ENCODE results near the gene ZNF304. TPM values are rescaled to one million over a fixed set of nuclear protein-coding genes. Genes with fewer than 3 reads are reported as not detected.

The ZNF304 gene
- total RNA-seq, 2 donors from 2014 or later, result 2.9 to 4.0 TPM

DNA sequence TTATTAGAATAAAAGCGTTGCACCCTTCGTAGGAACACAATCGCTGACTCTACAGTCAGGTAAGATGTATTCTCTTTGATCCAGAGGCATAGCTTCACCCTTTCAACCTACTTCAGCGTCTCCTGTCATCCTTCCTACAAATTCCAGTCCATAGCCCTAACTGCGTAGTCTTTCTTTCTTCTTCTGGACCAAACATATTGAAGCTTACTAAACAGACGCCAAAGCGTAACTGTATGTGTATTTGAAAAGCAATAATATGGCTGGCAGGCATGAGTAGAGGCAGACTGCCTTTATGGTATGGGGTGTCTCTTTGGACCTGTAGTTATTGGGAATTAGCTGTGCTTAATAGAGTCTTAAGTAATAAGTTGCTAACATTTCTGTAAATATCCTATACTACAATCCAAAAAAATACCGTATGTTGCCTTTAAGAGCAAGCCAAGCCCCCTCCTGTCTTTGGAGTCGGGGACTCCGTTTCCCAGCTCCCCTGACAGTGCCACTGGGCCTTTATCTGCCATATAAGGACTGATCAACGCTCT lies 38.2 kb downstream of the ZNF304 start:
- no peaks in the 10 kb centered on the region for H3K9me3 ChIP-seq
- peak overlapping the region; percentile 76 to 87 (median 78) for H3K27ac ChIP-seq
- peaks cover 14% of the 10 kb centered on the region for H3K4me1 ChIP-seq
- no peaks in the 10 kb centered on the region for H3K27me3 ChIP-seq
- intact Hi-C loops (cut with DNase I), result no loop called here
- 51 to 59% methylated on average over 10 to 11 of the region's 11 CpGs for WGBS, 2 donors
- H3K36me3 ChIP-seq (replicated peaks in 1 of 2; ENCODE audit: insufficient read depth in 1 of 2, low read depth in 2 of 2), result no peaks in the 10 kb centered on the region
- DNase-seq (no peak), ATAC-seq (no peak)
- no peak for TF ChIP-seq POLR2A (IDR thresholded peaks at IDR 0.05)
- TF ChIP-seq, protein P1, sequence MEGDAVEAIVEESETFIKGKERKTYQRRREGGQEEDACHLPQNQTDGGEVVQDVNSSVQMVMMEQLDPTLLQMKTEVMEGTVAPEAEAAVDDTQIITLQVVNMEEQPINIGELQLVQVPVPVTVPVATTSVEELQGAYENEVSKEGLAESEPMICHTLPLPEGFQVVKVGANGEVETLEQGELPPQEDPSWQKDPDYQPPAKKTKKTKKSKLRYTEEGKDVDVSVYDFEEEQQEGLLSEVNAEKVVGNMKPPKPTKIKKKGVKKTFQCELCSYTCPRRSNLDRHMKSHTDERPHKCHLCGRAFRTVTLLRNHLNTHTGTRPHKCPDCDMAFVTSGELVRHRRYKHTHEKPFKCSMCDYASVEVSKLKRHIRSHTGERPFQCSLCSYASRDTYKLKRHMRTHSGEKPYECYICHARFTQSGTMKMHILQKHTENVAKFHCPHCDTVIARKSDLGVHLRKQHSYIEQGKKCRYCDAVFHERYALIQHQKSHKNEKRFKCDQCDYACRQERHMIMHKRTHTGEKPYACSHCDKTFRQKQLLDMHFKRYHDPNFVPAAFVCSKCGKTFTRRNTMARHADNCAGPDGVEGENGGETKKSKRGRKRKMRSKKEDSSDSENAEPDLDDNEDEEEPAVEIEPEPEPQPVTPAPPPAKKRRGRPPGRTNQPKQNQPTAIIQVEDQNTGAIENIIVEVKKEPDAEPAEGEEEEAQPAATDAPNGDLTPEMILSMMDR (IDR thresholded peaks at IDR 0.05), result no peak
- peak overlapping the region in 1 of 2 donors; percentile 82 for H3K4me3 ChIP-seq

GRCh38 chr19:57389730-57390598 lies 38.9 kb downstream of the ZNF304 start, which contains the start of gene ZNF548:
TSS of gene ZNF548 (plus strand) at chr19:57389854. CDS start at chr19:57390100, 246 bp downstream.
- TF ChIP-seq POLR2A (IDR thresholded peaks at IDR 0.05), result peak in 2 of 3 donors; percentile 58 to 69
- TF ChIP-seq, protein P1 (IDR thresholded peaks at IDR 0.05), result peak in 4 of 7 experiments; percentile 35 to 58 (median 50)
- intact Hi-C loops (cut with DNase I), result no loop called here
- peak; percentile 97 for ATAC-seq

DNA sequence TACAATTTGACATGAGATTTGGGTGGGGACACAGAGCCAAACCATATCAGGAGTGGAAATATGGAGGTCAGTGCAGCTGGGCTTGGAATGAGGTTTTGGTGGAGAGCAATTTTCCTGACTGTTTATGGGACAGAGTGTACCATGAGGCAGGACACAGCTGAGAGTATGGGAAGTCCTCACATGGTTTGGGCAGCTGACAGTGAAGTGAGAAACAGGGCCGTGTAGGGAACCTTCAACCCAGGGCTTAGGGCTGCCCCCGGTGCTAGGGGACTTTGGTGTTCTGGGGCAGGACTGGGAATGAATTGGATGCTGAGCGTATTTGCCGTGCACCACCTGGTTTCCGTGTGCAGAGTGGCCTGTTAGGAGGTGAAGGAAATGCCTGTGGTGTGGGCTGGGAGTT lies 44.6 kb downstream of the ZNF304 start:
- no peak overlapping the region for H3K27ac ChIP-seq
- intact Hi-C loops (cut with DNase I), result no loop called here
- DNase-seq (no peak), ATAC-seq (no peak)
- no peaks in the 10 kb centered on the region for H3K27me3 ChIP-seq
- H3K4me1 ChIP-seq, result peaks cover 1% of the 10 kb centered on the region
- WGBS, 2 donors, result 74 to 88% methylated on average over 5 of the region's 5 CpGs
- TF ChIP-seq, protein P1 (IDR thresholded peaks at IDR 0.05), result no peak
- no peak for TF ChIP-seq POLR2A (IDR thresholded peaks at IDR 0.05)
- H3K36me3 ChIP-seq (replicated peaks in 1 of 2; ENCODE audit: insufficient read depth in 1 of 2, low read depth in 2 of 2), result peaks cover 18 to 19% of the 10 kb centered on the region in 2 donors
- H3K4me3 ChIP-seq, result no peak overlapping the region
- H3K9me3 ChIP-seq, result peaks cover 0 to 33% (median 0%) of the 10 kb centered on the region in 3 donors

More at GRCh38 chr19:57389730-57390598, 38.9 kb downstream of the ZNF304 start, which contains the start of gene ZNF548:
- no peaks in the 10 kb centered on the region for H3K9me3 ChIP-seq
- no peaks in the 10 kb centered on the region for H3K27me3 ChIP-seq
- peak within 1 kb of the TSS; percentile 76 to 87 (median 78) for H3K27ac ChIP-seq
- no peaks in the 10 kb centered on the region for H3K36me3 ChIP-seq (replicated peaks in 1 of 2; ENCODE audit: insufficient read depth in 1 of 2, low read depth in 2 of 2)
- DNase-seq, result peak; percentile 92 to 97 (median 94)
- H3K4me3 ChIP-seq, result peak within 1 kb of the TSS; percentile 58 to 82
- H3K4me1 ChIP-seq, result peaks cover 14% of the 10 kb centered on the region
- WGBS, 2 donors, result 1 to 2% methylated on average over 12 to 50 of the region's 50 CpGs

GRCh38 chr19:57398868-57399267 lies 47.8 kb downstream of the ZNF304 start:
- 96% methylated on average over 5 of the region's 5 CpGs for WGBS, 2 donors
- H3K27ac ChIP-seq, result no peak overlapping the region
- no peak overlapping the region for H3K4me3 ChIP-seq
- DNase-seq (no peak), ATAC-seq (no peak)
- intact Hi-C loops (cut with DNase I), result no loop called here
- H3K9me3 ChIP-seq, result peaks cover 0 to 46% (median 0%) of the 10 kb centered on the region in 3 donors
- TF ChIP-seq, protein P1 (IDR thresholded peaks at IDR 0.05), result no peak
- TF ChIP-seq POLR2A (IDR thresholded peaks at IDR 0.05), result no peak
- no peaks in the 10 kb centered on the region for H3K27me3 ChIP-seq
- peaks cover 18 to 19% of the 10 kb centered on the region in 2 donors for H3K36me3 ChIP-seq (replicated peaks in 1 of 2; ENCODE audit: insufficient read depth in 1 of 2, low read depth in 2 of 2)
- H3K4me1 ChIP-seq, result no peaks in the 10 kb centered on the region
